NOMO-1 (cell line): ENCODE data around the gene GBX2.

Experiments
- DNase-seq, 2 experiments: peaks; one replicate each; lab custom pipeline; 2025; ENCODE audit not compliant: unreplicated experiment in 2 of 2; lab: John Stamatoyannopoulos, UW

GBX2 gene

GRCh38 chr2:236169741-236170589 lies 1.8 kb upstream of the GBX2 start:
- no peak for DNase-seq

GRCh38 chr2:236169151-236169721 lies 1.1 kb upstream of the GBX2 start:
- no peak for DNase-seq

- no peak for DNase-seq
Measured at GRCh38 chr2:236167297-236168109, 683 bp downstream of the GBX2 start.

DNA sequence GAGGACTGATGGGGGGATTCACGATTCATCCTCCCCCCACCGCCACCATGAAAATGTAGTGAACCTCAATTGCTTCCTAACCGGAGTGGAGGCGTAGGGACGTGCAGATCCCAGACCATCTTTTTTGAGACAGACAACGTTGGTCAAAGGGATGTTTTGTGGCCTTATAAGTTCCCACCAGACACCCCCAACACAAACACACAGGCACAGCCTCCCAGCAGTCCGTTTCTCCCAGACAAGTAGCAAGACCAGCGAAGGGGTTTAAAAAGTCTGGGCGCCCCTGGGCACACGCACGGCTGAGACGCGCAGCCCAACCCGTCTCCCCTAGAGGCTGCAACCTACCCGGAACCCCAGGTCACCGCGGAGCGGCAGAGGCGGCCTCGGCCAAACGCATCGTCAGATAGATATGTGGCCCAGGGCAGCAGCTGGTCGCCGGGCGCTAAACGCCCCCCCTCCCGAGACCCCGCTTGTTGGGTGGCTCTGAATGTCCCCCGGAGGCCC lies 1.3 kb downstream of the GBX2 start:
- DNase-seq, result no peak

DNA sequence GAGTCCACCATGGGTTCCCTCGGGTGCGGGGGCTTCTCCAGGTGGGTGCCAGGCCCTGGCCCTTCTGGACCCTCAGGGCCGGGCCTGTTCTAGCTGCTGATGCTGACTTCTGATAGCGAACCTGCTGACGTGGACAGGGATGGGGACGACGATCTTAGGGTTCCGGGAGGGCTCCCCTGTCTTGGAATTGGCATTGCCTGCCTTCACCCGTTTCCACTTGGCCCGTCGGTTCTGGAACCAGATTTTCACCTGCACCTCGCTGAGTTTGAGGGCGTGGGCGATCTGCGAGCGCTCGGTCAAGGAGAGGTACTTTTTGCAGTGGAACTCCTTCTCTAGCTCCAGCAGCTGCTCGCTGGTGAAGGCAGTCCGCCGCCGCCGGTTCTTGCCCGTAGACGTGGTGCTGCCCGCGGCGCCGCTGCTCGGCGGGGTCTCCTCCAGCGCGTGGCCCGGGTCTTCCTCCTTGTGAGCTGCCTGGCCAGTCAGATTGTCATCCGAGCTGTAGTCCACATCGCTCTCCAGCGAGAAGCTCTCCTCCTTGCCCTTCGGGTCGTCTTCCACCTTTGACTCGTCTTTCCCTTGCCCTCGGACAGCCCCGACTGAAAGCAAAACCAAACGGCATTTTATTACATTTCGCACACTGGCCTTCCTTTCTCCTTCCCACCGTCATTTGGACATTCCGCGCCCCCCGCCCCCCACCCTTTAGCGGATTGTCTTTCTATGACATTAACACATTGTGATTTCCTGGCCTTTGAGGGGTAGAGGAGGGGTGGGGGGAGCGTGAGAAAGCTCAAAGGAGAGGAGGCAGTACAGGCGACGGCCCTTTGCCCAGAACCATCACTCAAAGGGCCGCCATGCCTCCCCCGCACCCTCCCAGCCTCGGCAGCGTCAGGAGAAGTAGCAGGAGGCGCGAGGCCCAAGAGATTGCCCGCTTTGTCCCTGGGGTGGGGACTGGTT lies 2.1 kb downstream of the GBX2 start:
- DNase-seq, result no peak

- no peak for DNase-seq
Measured at GRCh38 chr2:236164925-236165841, 3.0 kb downstream of the GBX2 start.

DNA sequence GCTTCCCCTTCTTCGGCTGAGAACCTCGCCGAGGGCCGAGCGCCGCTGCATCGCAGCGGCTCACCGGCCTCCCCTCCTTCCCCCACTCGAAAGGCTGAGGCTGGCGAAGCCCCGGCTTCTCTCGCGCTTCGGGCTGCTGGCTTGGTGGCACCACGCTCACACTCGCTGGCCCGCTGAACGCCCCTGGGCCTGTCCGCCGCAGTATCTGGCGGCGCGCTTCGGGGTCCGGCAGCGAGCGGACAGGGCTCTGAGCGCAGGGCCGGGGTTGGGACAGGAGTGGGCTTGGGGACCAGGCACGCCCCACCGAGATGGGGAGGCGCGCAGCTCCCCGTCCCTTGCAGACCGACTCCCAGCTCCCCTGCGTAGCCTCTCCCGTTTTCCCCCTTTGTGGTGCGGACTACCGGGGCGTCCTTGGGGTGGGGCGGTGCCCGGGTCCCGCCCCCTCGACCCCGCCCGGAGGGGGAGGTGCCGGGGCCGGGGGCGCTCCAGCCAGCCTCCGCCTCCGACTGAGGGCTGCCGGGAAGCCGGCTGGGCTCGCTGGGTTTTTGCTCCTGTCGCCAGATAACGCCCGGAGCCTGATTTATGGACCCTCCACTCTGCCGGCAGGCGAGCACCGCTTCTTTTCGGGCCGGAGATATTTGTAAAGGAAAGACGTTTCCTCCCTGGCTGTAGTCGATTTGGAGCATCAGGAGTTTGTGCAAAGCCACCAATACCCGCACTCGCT lies 3.8 kb downstream of the GBX2 start:
- DNase-seq, result no peak

GRCh38 chr2:236163471-236164200 lies 4.5 kb downstream of the GBX2 start:
- no peak for DNase-seq

DNA sequence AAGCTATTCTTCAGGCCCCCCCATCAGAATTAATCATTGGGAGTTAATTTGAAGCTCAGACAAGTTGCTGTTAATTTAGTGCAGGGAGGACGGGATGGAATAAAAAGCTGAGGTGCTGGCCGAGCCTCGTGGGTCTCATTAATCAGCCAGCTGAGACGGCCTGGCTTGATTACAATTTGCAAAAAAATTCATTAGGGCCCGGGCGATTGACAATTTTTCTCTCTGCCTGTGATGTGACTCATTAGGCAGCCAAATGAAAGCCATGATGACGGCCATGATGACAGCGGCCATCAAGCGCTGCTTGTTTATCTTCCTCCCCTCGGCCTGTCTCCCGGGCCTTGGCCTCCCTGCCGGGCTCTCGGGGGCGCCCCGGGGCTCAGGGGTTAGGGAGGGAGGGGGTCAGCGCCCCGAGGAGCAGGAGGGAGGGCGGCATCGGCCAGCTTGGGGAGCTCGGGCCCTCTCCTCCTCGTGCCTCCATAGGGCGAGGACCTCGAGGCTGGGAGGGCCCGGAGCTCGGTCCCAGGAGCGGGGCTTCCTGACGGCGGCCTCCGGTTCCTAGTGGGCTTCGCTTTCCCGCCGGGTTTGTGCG lies 5.2 kb downstream of the GBX2 start:
- no peak for DNase-seq

- DNase-seq, result no peak
Measured at GRCh38 chr2:236162031-236162845, 5.9 kb downstream of the GBX2 start.

DNA sequence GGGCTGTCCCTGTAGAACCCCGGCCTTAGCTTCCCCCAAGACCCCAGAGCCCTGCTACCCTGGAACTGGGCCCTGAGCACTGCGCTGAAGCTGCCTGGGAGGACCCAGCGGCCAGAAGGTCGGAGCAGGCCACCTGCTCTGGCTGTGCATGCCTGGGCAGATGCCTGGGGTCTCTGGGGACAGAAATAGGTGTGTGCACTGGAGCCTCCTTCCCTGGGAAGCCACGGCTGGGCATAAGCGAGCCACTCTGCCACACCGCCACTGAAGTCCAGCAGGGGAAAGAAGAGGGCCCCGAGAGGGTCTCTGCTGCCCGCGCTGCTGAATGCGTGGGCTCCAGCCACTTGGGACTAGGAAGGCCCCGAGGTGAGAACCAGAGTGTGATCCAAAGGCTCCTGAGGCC lies 6.7 kb downstream of the GBX2 start:
- DNase-seq, result no peak

GRCh38 chr2:236161082-236161462 lies 7.1 kb downstream of the GBX2 start:
- no peak for DNase-seq

- no peak for DNase-seq
Measured at GRCh38 chr2:236160366-236161081, 7.7 kb downstream of the GBX2 start.

GRCh38 chr2:236159778-236160170 lies 8.4 kb downstream of the GBX2 start:
- DNase-seq, result no peak

GRCh38 chr2:236158969-236159777 lies 9.0 kb downstream of the GBX2 start:
- no peak for DNase-seq
